GM12864 (cell line): ENCODE results near the gene NARS2.
"Not testable (repeated sequence)": the region's sequence is repeated elsewhere in the genome, so short reads cannot be mapped to it uniquely, and the experiment has no call there.

Experiments used
- DNase-seq: peaks from one replicate; pipeline ENCODE4 v3.0.0-alpha.2; 2011; ENCODE audit warnings: low read depth
- H3K4me3 ChIP-seq: 2 replicates; pipeline ENCODE4 v1.5.1; 2011; ENCODE audit warnings: mild to moderate bottlenecking, low read depth, low read length, control low read depth
- TF ChIP-seq, protein P1 (sequence below): IDR thresholded peaks from 2 replicates; pipeline ENCODE4 v1.5.1; 2011; ENCODE audit warnings: low read depth, mild to moderate bottlenecking, moderate library complexity, low read length, control low read depth, inconsistent platforms; ENCODE audit errors: missing control alignments

Gene NARS2, protein sequence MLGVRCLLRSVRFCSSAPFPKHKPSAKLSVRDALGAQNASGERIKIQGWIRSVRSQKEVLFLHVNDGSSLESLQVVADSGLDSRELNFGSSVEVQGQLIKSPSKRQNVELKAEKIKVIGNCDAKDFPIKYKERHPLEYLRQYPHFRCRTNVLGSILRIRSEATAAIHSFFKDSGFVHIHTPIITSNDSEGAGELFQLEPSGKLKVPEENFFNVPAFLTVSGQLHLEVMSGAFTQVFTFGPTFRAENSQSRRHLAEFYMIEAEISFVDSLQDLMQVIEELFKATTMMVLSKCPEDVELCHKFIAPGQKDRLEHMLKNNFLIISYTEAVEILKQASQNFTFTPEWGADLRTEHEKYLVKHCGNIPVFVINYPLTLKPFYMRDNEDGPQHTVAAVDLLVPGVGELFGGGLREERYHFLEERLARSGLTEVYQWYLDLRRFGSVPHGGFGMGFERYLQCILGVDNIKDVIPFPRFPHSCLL

GRCh38 chr11:78574386-78575381 lies at the start of gene NARS2:
TSS of gene NARS2 (minus strand) at chr11:78574864. CDS start at chr11:78574488, 376 bp downstream.
- TF ChIP-seq, protein P1, sequence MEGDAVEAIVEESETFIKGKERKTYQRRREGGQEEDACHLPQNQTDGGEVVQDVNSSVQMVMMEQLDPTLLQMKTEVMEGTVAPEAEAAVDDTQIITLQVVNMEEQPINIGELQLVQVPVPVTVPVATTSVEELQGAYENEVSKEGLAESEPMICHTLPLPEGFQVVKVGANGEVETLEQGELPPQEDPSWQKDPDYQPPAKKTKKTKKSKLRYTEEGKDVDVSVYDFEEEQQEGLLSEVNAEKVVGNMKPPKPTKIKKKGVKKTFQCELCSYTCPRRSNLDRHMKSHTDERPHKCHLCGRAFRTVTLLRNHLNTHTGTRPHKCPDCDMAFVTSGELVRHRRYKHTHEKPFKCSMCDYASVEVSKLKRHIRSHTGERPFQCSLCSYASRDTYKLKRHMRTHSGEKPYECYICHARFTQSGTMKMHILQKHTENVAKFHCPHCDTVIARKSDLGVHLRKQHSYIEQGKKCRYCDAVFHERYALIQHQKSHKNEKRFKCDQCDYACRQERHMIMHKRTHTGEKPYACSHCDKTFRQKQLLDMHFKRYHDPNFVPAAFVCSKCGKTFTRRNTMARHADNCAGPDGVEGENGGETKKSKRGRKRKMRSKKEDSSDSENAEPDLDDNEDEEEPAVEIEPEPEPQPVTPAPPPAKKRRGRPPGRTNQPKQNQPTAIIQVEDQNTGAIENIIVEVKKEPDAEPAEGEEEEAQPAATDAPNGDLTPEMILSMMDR, result no peak
- peak within 1 kb of the TSS; percentile 97 for H3K4me3 ChIP-seq
- peak; percentile 92 for DNase-seq

- H3K4me3 ChIP-seq, result no peak overlapping the region
- DNase-seq, result no peak
- TF ChIP-seq, protein P1, result no peak
Observed at GRCh38 chr11:78622666-78623065, 48.0 kb upstream of the NARS2 start.

DNA sequence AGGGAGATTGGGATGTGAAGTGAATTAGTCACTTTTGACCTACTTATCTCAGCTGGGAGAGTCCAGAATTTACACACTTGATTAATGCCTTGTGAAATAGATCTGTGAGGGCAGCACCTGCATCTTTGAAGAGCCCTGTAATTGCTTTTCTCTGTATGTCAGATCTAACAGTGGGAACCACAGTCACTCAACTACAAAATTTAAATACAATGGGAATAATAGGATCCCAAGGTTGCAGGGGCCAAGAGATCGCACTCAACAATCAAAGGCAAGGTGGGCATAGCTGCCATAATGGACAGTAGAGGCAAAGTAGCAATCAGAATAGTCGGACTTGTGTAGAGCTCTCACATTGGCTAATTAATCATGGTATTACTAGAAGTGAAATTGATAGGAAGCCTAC lies 45.5 kb upstream of the NARS2 start:
- H3K4me3 ChIP-seq, result no peak overlapping the region
- DNase-seq, result no peak
- TF ChIP-seq, protein P1, result no peak

DNA sequence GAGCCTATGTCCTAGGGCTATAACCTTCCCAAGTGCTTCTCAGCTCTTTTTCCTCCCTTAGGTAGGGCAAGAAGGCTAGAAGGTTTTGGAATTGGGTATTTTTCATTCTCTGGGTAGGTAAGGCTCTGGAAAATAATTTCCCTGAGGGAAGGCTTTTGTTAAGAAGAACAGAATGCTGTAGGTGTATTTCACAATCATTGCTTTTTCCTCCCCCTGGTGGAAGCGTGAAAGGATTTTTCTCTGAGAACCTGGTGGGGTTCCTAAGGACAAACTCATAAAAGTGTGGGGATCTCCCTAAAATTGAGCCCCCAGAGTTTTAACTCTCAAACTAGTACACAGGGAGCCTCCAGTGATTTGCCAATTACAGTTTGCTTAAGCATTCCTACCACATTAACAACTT lies 41.1 kb upstream of the NARS2 start:
- no peak overlapping the region for H3K4me3 ChIP-seq
- no peak for DNase-seq
- TF ChIP-seq, protein P1, result no peak

GRCh38 chr11:78613378-78613813 lies 38.7 kb upstream of the NARS2 start:
- DNase-seq, result no peak
- TF ChIP-seq, protein P1, result no peak
- H3K4me3 ChIP-seq, result no peak overlapping the region

DNA sequence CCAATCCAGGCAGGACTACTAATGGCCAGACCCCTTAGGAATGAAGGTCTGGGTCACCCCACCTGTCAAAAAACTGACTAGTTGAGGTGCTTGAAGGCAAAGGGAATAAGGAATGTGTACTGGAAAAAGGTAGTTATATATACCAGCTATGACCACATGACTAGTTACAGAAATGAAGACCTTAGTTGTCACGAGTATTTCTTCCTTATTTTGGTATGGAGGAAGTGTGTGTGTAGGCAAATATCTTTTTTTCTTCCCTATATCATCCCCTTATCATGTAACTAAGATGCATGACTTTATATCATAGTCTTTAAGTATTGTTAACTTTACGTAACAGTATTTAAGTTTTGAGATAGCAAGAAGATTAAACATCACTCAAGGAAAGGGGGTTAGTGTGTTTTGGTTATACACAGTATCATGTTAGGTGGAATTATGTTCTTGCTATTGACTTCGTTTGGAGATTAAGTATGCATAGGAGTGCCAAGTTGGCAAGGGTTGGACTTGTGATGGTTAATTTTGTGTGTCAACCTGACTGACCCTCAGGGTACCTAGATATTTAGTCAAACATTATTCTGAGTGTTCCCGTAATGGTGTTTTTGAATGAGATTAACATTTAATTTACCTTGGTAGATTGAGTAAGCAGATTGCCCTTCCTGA lies 38.2 kb upstream of the NARS2 start:
- no peak overlapping the region for H3K4me3 ChIP-seq
- no peak for DNase-seq
- TF ChIP-seq, protein P1, result no peak

GRCh38 chr11:78609321-78609720 lies 34.7 kb upstream of the NARS2 start:
- not testable (repeated sequence) for DNase-seq, H3K4me3 ChIP-seq
